RWPE1 (cell line): Measurements from ENCODE around the gene SCMH1.

Experiments used
- CTCF ChIA-PET: fragments of 350-600 bp; sonication (Branson Sonifier 250); formaldehyde crosslinking; extraction: SDS; loops from one replicate; lab custom pipeline; 2021; lab: Yijun Ruan, JAX
- POLR2A ChIA-PET: fragments of 400-600 bp; formaldehyde crosslinking; extraction: SDS; loops from one replicate; lab custom pipeline; 2020; ENCODE audit warnings: antibody characterized with exemption; ENCODE audit not compliant: low non-redundant PET; lab: Yijun Ruan, JAX
- DNase-seq: peaks from one replicate; pipeline ENCODE4 v3.0.0; 2012; ENCODE audit warnings: low spot score
- H3K27ac ChIP-seq: fragments of 450-650 bp; 2 replicates; pipeline ENCODE4 v1.5.1; 2017
- TF ChIP-seq, protein P1 (sequence below): fragments of 450-650 bp; conservative IDR thresholded peaks from 2 replicates; pipeline ENCODE4 v1.5.1; 2017; ENCODE audit warnings: low read depth, mild to moderate bottlenecking

SCMH1 gene

DNA sequence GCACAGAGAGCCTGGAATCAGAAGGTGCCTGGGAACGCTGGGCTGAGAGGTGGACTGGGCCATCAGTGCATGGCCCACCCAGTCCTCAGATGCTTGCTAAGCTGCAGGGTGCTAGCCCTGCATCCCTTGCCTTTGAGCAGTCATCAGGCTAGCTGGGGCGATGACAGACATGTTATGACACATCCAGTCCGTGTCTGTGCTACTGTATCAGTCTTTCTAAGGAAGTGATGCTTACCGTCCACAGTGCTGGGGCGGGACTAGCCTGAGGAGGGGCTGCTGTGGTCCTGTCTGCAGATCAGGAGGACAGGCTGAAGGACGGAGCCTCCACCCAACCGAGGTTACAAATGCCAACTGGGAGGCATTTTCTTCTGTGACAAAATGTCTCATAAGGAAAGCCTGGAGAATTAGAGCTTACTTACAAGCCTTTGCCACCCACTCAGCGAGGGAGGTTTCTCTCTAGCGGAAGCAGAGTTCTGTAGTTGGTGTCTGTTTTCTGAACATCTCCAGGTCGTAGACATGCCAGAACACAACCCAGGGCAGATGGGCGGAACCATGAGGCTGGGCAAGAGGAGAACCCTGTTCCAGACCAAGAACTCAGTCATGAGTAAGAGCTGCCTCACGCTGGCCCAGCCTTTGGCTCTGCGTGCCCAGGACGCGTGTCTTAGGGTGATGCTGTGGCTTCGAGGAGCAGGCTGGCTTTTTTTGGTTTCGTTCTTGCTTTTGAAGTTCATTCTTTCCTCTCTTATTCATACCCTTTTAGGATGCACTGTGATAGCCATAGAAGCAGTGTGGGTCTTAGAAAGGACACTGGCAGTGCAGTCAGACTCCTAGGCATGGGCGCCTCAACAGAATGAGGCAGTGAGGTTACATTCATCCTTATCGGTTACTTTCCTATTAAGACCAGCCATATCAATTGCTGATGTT is 234.9 kb downstream of the SCMH1 start:
- peak overlapping the region; percentile 95 for H3K27ac ChIP-seq
- DNase-seq = peak; percentile 94
- POLR2A ChIA-PET = interaction anchor here (0.6 kb wide), 2 partner anchors 189 to 470 kb away, joined by 3 read pairs; no protein-coding TSS in a partner anchor
- TF ChIP-seq, protein P1, sequence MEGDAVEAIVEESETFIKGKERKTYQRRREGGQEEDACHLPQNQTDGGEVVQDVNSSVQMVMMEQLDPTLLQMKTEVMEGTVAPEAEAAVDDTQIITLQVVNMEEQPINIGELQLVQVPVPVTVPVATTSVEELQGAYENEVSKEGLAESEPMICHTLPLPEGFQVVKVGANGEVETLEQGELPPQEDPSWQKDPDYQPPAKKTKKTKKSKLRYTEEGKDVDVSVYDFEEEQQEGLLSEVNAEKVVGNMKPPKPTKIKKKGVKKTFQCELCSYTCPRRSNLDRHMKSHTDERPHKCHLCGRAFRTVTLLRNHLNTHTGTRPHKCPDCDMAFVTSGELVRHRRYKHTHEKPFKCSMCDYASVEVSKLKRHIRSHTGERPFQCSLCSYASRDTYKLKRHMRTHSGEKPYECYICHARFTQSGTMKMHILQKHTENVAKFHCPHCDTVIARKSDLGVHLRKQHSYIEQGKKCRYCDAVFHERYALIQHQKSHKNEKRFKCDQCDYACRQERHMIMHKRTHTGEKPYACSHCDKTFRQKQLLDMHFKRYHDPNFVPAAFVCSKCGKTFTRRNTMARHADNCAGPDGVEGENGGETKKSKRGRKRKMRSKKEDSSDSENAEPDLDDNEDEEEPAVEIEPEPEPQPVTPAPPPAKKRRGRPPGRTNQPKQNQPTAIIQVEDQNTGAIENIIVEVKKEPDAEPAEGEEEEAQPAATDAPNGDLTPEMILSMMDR = no peak
- CTCF ChIA-PET = no interaction called here

DNA sequence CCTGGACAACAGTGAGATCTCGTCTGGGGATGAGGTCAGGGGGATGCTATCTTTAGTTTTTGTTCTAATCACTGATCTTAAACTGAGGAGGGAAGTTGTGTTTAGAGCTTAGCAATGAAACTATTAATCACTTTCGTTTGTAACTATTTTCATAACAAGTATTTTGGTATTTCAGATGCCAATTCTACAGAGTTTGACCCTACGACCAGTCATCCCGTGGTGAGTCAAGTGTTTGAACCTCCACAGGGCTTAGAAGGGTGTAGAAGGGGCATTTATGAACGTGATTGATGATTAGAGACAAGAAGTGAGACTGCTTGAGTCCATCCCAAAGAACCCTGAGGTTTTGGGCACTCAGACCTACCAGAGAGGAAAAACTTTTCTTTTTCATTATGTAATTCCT is 236.2 kb downstream of the SCMH1 start:
- no peak for DNase-seq
- ChIA-PET CTCF (no interaction called here), POLR2A (no interaction called here)
- TF ChIP-seq, protein P1 = no peak
- H3K27ac ChIP-seq = peak overlapping the region; percentile 95

DNA sequence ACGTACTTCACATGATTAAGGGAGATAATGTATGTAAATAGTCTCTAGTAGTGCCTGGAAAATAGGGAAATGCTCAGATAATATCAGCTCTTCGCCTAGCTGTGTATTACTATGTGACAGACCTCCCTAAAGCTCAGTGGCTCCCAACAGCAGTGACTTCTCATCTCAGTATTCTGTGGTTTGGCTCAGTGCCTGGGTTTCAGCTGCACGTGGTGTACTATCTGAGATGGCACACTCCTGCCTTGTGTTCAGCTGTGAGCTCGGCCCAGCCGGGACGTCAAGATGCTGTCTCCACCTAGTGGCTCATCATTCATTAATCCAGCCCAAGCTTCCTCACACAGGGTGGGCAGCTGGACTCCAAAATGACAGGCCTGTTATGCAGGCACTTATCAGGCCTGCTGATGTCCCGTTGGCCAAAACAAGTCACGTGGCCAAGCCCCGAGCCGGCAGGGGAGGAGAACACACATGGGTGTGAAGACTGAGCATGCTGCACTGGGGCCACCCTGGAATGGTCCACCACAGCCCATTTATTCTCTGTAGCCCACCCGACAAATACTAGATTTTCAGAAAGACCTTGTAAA is 238.4 kb downstream of the SCMH1 start:
- POLR2A ChIA-PET = interaction anchor here (0.8 to 0.9 kb wide), 2 partner anchors 24 to 126 kb away, joined by 3 to 5 read pairs; no protein-coding TSS in a partner anchor
- CTCF ChIA-PET = interaction anchor here (0.5 to 1.9 kb wide), 8 partner anchors 8 to 1595 kb away, joined by 3 to 5 read pairs (median 4); no protein-coding TSS in a partner anchor
- peak overlapping the region; percentile 80 for H3K27ac ChIP-seq
- DNase-seq = peak; percentile 96
- TF ChIP-seq, protein P1 = peak; percentile 75

DNA sequence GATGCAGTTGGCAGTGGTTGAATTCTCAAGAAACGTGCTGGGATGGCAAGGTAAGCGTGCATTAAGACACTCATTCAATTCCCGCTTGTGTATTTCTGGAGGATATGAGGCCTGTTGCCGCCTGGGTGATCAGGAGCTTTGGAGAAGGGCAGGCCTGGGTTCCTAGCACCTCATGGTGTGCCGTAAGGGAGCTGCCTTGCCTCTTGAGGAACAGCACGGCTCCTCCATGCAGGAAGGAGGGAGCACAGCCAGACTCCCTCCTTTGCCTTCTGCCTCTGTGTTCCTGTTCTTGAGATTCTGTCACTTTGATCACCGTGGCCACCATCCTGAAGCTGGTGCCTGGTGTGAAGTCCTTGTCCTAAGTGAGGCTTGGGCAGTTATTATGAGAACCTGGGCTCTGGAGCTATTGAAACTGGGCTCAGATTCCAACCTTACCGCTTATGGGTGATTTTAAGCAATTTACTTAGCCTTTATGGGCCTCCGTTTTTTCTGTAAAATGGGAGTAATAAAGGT is 238.9 kb downstream of the SCMH1 start:
- POLR2A ChIA-PET = interaction anchor here (0.8 to 0.9 kb wide), 2 partner anchors 23 to 125 kb away, joined by 3 to 5 read pairs; no protein-coding TSS in a partner anchor
- H3K27ac ChIP-seq = peak overlapping the region; percentile 80
- TF ChIP-seq, protein P1 = no peak

DNA sequence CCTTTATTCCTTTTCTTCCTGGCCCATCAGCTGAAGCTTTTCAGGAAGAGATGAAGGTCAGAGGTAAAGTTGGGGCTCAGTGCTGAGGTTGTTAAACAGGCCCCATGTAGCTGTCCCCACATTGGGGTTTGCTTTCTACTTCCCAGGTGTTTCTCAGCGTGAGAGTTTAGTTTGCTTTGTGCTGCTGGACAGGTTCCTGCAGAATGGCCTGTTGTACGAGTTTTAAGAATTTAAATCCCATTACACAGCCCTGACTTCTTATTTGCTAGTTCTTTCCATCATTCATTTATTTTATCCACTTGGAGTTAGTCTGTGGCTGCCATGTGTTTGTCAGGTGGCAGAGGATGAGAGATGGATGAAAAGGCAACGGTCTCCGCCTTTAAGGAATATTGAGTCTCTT is 243.4 kb downstream of the SCMH1 start:
- H3K27ac ChIP-seq = no peak overlapping the region
- no peak for DNase-seq
- POLR2A ChIA-PET = no interaction called here
- TF ChIP-seq, protein P1 = no peak
- CTCF ChIA-PET = no interaction called here

More for the DNA sequence above, 238.9 kb downstream of the SCMH1 start:
- no peak for DNase-seq
- CTCF ChIA-PET = interaction anchor here (0.7 to 1.9 kb wide), 7 partner anchors 8 to 1596 kb away, joined by 3 to 5 read pairs (median 5); no protein-coding TSS in a partner anchor

DNA sequence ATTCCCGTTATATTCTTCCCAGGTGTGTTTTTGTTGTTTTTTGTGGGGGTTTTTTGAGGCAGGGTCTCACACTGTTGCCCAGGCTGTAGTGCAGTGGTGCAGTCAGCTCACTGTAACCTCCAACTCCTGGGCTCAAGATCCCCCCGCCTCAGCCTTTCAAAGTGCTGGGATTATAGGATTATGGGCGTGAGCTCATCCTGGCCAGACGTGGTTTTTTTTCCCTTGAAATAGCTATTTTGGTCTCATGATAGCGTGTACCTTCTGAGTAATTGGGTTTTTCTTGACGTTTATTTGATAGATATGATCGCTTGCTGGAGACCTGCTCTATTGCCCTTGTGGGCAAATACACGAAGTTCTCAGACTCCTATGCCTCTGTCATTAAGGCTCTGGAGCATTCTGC is 245.0 kb downstream of the SCMH1 start:
- no peak overlapping the region for H3K27ac ChIP-seq
- TF ChIP-seq, protein P1 = no peak
- CTCF ChIA-PET = no interaction called here
- POLR2A ChIA-PET = no interaction called here
- DNase-seq = no peak
